ENCODE data around the gene SYNJ1. TPM values are rescaled to one million over a fixed set of nuclear protein-coding genes. Genes with fewer than 3 reads are reported as not detected.

The SYNJ1 gene
- total and polyA plus RNA-seq, 2 of the 13 experiments (the other 11 are each of a cell fraction or from before 2014, with no cell fraction given), result 2.0 to 2.7 TPM

- TF ChIP-seq ZNF639 (CRISPR knock-in tag; conservative IDR thresholded peaks at IDR 0.05) (no peak), HIC2 (CRISPR knock-in tag; IDR thresholded peaks at IDR 0.05; ENCODE audit: low read depth) (peak; percentile 79; the same call in 1 of the 2 replicates), ZNF609 (CRISPR knock-in tag; IDR thresholded peaks at IDR 0.05; ENCODE audit: borderline replicate concordance) (peak; percentile 99), NCOA2 (CRISPR knock-in tag; IDR thresholded peaks at IDR 0.05) (peak; percentile 98), ARNT2 (CRISPR knock-in tag; IDR thresholded peaks at IDR 0.05; ENCODE audit: low read depth) (peak; percentile 41; the same call in 1 of the 2 replicates), ZNF891 (CRISPR knock-in tag; IDR thresholded peaks at IDR 0.05) (0 out of 2 replicates have a peak, but pooled peaks have one; percentile 64), GATAD2A (CRISPR knock-in tag; IDR thresholded peaks at IDR 0.05) (peak; percentile 96), PPARG (CRISPR knock-in tag; conservative IDR thresholded peaks at IDR 0.05) (peak; percentile 91), DNMT1 (CRISPR knock-in tag; IDR thresholded peaks at IDR 0.05) (no peak), FOSL1 (CRISPR knock-in tag; IDR thresholded peaks at IDR 0.05; ENCODE audit: borderline replicate concordance) (no peak), ZNF724P (CRISPR knock-in tag; IDR thresholded peaks at IDR 0.05; ENCODE audit: borderline replicate concordance) (peak; percentile 79; the same call in 1 of the 2 replicates), THAP7 (CRISPR knock-in tag; IDR thresholded peaks at IDR 0.05) (peak; percentile 82; the same call in 1 of the 2 replicates), AFF4 (CRISPR knock-in tag; IDR thresholded peaks at IDR 0.05) (no peak), RORA (CRISPR knock-in tag; IDR thresholded peaks at IDR 0.05) (no peak), CCAR2 (optimal IDR thresholded peaks at IDR 0.05; ENCODE audit: low read depth, low read length) (peak; percentile 22), KLF13 (CRISPR knock-in tag; IDR thresholded peaks at IDR 0.05) (no peak), TAF15 (IDR thresholded peaks at IDR 0.05; ENCODE audit: low read depth, low read length, poor library complexity, severe bottlenecking) (no peak)
These were observed 134.8 kb downstream of the SYNJ1 start (continued) for GRCh38 chr21:32592929-32593502.
